ENCODE measurements around the gene ASPA.

GRCh38 chr17:3534881-3535252, 59.1 kb downstream of the ASPA start:
- TF ChIP-seq CTCF (conservative IDR thresholded peaks at IDR 0.05; ENCODE audit: low read depth in 2 of 2) = no peak
- no peak for TF ChIP-seq EZH2 (IDR thresholded peaks at IDR 0.05; ENCODE audit: low read depth, unreplicated experiment)
- no peak for TF ChIP-seq CREB1 (CRISPR knock-in tag; IDR thresholded peaks at IDR 0.05; ENCODE audit: low read depth)
- no peak for TF ChIP-seq POLR2AphosphoS5 (IDR thresholded peaks at IDR 0.05; ENCODE audit: low read depth)
- no peak for TF ChIP-seq JUNB (IDR thresholded peaks at IDR 0.05; ENCODE audit: unreplicated experiment)
- TF ChIP-seq EZH2phosphoT487 (IDR thresholded peaks at IDR 0.05; ENCODE audit: unreplicated experiment) = no peak
- TF ChIP-seq, protein P1, sequence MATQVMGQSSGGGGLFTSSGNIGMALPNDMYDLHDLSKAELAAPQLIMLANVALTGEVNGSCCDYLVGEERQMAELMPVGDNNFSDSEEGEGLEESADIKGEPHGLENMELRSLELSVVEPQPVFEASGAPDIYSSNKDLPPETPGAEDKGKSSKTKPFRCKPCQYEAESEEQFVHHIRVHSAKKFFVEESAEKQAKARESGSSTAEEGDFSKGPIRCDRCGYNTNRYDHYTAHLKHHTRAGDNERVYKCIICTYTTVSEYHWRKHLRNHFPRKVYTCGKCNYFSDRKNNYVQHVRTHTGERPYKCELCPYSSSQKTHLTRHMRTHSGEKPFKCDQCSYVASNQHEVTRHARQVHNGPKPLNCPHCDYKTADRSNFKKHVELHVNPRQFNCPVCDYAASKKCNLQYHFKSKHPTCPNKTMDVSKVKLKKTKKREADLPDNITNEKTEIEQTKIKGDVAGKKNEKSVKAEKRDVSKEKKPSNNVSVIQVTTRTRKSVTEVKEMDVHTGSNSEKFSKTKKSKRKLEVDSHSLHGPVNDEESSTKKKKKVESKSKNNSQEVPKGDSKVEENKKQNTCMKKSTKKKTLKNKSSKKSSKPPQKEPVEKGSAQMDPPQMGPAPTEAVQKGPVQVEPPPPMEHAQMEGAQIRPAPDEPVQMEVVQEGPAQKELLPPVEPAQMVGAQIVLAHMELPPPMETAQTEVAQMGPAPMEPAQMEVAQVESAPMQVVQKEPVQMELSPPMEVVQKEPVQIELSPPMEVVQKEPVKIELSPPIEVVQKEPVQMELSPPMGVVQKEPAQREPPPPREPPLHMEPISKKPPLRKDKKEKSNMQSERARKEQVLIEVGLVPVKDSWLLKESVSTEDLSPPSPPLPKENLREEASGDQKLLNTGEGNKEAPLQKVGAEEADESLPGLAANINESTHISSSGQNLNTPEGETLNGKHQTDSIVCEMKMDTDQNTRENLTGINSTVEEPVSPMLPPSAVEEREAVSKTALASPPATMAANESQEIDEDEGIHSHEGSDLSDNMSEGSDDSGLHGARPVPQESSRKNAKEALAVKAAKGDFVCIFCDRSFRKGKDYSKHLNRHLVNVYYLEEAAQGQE (IDR thresholded peaks at IDR 0.05; ENCODE audit: unreplicated experiment) = no peak
- TF ChIP-seq NANOG (IDR thresholded peaks at IDR 0.05; ENCODE audit: borderline replicate concordance) = no peak
- TF ChIP-seq, protein P2, sequence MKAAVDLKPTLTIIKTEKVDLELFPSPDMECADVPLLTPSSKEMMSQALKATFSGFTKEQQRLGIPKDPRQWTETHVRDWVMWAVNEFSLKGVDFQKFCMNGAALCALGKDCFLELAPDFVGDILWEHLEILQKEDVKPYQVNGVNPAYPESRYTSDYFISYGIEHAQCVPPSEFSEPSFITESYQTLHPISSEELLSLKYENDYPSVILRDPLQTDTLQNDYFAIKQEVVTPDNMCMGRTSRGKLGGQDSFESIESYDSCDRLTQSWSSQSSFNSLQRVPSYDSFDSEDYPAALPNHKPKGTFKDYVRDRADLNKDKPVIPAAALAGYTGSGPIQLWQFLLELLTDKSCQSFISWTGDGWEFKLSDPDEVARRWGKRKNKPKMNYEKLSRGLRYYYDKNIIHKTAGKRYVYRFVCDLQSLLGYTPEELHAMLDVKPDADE (IDR thresholded peaks at IDR 0.05) = no peak
- TF ChIP-seq, protein P3, sequence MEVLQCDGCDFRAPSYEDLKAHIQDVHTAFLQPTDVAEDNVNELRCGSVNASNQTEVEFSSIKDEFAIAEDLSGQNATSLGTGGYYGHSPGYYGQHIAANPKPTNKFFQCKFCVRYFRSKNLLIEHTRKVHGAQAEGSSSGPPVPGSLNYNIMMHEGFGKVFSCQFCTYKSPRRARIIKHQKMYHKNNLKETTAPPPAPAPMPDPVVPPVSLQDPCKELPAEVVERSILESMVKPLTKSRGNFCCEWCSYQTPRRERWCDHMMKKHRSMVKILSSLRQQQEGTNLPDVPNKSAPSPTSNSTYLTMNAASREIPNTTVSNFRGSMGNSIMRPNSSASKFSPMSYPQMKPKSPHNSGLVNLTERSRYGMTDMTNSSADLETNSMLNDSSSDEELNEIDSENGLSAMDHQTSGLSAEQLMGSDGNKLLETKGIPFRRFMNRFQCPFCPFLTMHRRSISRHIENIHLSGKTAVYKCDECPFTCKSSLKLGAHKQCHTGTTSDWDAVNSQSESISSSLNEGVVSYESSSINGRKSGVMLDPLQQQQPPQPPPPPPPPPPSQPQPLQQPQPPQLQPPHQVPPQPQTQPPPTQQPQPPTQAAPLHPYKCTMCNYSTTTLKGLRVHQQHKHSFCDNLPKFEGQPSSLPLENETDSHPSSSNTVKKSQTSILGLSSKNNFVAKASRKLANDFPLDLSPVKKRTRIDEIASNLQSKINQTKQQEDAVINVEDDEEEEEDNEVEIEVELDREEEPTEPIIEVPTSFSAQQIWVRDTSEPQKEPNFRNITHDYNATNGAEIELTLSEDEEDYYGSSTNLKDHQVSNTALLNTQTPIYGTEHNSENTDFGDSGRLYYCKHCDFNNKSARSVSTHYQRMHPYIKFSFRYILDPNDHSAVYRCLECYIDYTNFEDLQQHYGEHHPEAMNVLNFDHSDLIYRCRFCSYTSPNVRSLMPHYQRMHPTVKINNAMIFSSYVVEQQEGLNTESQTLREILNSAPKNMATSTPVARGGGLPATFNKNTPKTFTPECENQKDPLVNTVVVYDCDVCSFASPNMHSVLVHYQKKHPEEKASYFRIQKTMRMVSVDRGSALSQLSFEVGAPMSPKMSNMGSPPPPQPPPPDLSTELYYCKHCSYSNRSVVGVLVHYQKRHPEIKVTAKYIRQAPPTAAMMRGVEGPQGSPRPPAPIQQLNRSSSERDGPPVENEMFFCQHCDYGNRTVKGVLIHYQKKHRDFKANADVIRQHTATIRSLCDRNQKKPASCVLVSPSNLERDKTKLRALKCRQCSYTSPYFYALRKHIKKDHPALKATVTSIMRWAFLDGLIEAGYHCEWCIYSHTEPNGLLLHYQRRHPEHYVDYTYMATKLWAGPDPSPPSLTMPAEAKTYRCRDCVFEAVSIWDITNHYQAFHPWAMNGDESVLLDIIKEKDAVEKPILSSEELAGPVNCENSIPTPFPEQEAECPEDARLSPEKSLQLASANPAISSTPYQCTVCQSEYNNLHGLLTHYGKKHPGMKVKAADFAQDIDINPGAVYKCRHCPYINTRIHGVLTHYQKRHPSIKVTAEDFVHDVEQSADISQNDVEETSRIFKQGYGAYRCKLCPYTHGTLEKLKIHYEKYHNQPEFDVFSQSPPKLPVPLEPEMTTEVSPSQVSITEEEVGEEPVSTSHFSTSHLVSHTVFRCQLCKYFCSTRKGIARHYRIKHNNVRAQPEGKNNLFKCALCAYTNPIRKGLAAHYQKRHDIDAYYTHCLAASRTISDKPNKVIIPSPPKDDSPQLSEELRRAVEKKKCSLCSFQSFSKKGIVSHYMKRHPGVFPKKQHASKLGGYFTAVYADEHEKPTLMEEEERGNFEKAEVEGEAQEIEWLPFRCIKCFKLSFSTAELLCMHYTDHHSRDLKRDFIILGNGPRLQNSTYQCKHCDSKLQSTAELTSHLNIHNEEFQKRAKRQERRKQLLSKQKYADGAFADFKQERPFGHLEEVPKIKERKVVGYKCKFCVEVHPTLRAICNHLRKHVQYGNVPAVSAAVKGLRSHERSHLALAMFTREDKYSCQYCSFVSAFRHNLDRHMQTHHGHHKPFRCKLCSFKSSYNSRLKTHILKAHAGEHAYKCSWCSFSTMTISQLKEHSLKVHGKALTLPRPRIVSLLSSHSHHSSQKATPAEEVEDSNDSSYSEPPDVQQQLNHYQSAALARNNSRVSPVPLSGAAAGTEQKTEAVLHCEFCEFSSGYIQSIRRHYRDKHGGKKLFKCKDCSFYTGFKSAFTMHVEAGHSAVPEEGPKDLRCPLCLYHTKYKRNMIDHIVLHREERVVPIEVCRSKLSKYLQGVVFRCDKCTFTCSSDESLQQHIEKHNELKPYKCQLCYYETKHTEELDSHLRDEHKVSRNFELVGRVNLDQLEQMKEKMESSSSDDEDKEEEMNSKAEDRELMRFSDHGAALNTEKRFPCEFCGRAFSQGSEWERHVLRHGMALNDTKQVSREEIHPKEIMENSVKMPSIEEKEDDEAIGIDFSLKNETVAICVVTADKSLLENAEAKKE (CRISPR knock-in tag; IDR thresholded peaks at IDR 0.05) = no peak
- no peak for TF ChIP-seq STAT1 (IDR thresholded peaks at IDR 0.05; ENCODE audit: unreplicated experiment)
- TF ChIP-seq ZNF114 (CRISPR knock-in tag; IDR thresholded peaks at IDR 0.05) = no peak

All from GM23338 (cell line).